GM19099 (cell line): Measurements from ENCODE around the gene SLC23A3.
A peak's percentile ranks its signal among the peaks of the same experiment; 100 is the strongest.

Source experiments
- POLR2A ChIP-seq: IDR thresholded peaks from 3 replicates; pipeline ENCODE4 v1.6.1; 2011; ENCODE audit warnings: low read depth; ENCODE audit not compliant: insufficient read length; ENCODE audit errors: extremely low read depth

Gene SLC23A3

DNA sequence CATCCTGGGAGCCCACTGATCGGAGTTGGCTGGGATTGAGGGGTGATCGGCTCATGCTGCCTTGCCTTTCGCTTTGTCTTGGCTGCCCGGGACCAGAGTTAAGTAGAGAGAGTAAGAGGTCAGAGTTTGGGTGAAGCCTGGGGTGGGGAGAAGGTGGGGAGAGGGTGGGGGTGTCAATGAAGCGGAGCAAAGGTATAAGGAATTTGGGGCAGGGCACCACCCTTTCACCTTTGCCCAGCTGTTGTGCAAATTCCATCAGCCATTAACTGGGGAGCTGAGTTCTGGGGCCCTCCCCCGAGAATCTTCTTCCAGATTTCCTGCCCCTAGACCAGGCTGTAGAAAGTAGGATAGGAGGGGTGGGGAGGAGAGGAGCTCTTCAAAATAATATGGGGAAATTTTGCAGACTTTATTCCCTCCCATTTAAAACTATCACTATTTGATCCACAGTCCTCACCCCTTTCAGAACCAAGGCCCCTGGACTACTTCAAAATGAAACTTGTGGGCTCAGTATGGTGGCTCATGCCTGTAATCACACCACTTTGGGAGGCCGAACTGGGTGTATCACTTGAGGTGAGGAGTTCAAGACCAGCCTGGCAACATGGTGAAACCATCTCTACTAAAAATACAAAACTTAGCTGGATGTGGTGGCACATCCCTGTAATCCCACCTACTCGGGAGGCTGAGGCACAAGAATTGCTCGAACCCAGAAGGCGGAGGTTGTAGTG is at the start of gene SLC23A3:
Gene SLC23A3 (minus strand): TSS at position 100 of the 725 bp plus-strand sequence. CDS start 45 bp downstream, at position 55.
- TF ChIP-seq POLR2A = no peak

DNA sequence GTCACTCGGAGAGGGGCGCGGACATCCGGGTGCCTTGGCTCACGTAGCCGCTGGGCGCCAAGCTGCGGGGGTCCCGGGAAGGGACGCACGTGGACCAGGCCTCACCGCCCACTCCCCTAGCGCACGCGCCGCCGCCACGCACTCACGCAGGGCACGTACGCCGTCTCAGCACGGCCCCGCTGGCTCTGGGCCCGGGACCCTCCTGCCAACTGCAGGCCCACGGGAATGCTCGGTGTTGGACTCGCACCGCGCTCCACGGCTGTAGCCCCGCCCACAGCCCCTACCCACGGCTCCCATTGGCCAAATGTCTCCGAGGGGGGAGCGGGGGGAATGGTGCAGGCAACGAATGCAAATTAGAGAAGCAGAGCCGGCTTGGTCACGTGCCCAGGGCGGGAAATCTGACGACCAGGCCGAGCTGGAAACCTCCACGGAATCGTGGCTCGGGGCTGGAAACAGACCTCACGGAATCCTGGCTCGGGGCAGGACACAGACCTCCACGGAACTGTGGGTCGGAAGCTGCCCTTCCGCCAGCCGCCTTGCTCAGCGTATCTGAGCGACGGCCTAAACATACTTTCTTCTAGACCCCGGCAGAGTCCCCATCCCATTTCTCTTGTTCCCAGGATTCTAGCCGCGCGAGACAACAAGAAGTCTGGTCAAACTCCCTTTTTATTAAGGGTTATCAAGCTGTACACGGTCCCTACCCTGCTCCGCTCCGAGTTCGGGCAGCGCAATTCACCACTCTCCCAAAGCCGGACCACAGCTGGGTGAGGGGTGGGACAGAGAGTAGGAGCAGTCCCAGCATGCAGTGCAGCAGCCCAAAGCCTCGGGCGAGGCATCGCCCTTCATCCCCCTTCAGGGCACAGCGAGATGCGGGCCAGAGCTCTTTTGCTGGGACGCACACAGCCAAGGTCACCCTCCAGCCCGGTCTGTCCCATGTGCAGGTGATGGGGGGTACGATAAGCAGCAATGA is 49.2 kb upstream of the SLC23A3 start, which contains the start of gene ABCB6:
Gene ABCB6 (minus strand): TSS at position 227 of the 970 bp plus-strand sequence. CDS start 285 bp downstream, outside the sequence.
- peak; percentile 79 for TF ChIP-seq POLR2A

- no peak for TF ChIP-seq POLR2A
These were observed 48.4 kb upstream of the SLC23A3 start for GRCh38 chr2:219218217-219218731.

DNA sequence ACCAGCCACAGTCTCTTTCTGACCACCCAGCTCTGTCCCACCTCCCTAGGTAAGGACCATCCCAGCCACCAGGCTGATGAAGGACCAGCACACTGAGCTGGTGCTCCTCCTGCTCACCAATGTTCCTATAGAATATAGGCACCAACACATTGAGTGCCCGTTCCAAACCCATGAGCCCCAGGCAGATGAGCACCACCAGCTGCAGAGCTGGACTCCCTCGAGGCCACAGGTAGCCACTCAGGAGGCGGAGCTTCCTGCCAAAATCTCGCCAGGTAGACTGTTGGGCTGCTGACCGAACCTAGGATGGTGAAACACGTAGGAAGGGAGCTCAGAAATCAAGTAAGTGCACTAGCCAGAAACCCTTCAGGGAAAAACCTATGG is 46.7 kb upstream of the SLC23A3 start:
- TF ChIP-seq POLR2A = no peak

GRCh38 chr2:219215871-219216534 is 46.2 kb upstream of the SLC23A3 start:
- no peak for TF ChIP-seq POLR2A

DNA sequence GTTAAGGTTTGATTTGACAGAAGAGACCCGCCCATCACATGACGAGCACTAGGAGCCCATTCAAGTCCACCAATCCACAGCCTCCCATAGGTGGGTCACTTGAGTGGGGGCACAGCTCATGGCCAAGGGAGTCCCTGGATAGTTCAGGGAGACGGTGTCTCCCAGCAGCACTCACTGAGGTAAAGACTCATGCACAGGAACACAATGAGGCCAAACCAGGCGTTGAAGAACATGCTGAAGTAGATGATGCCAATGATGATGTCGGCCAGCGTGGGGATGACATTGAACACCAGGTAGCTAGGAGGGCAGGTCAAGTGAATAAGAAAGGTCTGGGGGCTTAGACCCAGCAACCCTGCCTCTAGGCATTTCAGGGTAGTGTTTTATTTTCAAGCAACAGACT is 45.0 kb upstream of the SLC23A3 start:
- no peak for TF ChIP-seq POLR2A

DNA sequence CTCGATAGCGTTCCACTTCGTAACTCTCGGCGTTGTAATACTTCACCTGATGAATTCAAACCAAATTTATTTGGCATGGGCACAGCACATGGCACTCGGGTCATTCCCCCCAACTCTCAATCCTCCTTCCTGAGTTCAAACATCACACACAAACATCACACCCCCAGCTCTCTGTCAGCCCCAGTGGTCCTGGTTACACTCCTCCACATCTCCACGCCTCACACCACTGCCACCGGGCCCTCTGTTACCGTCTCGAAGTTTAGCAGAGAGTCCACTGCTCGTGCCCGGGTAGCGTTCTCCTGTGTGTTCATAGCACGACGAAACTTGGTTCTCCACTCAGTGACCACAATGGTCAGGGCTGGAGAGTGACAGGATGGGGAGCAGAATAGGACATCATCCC is 44.3 kb upstream of the SLC23A3 start:
- TF ChIP-seq POLR2A = no peak

- TF ChIP-seq POLR2A = no peak
These were observed 43.8 kb upstream of the SLC23A3 start for GRCh38 chr2:219213486-219214071.

DNA sequence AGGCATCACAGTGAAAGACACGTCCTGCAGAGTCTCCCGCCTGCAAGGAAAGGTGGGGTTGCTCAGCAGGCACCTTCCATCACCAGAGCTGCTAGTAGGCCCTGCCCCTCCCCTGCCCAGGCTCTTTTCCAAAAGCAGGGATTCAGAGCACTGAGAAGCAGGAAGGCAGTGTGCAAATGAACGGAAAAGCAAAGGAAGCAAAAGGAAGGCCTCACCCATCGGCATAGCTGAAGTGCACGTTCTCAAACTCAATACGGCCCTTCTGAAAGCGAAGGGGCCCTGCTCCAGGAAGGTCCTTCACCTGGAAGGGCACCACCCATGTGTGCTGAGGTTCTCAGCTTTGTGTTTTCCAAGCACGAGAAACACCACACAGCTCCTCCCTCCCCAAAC is 43.2 kb upstream of the SLC23A3 start:
- no peak for TF ChIP-seq POLR2A

DNA sequence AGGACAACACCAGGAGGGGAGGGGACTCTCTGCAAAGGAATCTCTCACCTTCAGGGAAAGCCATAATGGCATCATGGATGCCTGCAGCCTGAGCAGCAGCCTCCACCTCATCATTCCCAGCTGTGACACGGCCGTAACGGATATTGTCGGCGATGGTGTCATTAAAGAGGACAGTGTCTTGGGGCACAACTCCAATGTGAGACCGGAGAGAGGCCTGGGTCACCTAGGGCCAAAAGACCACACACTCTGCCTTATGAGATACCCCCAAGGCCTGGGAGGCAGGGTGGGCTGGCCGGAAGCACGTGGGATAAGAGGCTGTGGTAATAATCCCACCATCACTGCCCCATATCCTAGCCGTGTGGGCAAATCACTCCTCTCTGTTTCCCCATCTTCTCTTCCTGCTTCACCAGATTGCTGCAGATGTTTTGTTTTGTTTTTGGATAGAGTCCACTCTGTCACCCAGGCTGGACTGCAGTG is 41.1 kb upstream of the SLC23A3 start:
- TF ChIP-seq POLR2A = no peak

DNA sequence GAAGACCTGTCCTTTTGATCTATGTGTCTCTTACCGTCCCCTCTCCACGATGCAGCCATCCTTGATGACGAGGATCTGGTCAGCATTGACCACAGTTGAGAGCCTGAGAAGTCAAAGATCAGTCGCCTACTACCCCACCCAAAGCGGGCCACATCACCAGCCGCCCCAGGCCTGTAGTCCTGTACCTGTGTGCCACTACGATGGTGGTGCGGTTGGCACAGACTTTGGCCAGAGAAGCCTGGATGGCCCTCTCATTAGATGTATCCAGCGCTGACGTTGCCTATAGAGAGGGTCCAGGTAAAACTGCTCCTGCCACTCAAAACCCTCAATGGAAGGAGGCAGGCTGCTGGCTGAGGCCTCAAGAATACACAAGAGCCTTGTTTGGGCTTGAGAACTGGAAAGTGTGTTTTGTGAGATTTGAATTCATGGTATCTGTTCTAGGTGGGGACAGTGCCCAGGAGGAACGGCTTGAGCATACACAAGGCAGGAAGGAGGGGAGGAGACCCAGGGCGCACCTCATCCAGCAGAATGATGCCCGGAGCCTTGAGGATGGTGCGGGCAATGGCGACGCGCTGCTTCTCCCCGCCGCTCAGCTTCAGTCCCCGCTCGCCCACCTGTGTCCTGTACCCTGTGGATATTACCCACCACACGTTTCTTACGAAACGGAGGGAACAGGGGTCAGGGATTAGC is 40.5 kb upstream of the SLC23A3 start:
- TF ChIP-seq POLR2A = no peak

DNA sequence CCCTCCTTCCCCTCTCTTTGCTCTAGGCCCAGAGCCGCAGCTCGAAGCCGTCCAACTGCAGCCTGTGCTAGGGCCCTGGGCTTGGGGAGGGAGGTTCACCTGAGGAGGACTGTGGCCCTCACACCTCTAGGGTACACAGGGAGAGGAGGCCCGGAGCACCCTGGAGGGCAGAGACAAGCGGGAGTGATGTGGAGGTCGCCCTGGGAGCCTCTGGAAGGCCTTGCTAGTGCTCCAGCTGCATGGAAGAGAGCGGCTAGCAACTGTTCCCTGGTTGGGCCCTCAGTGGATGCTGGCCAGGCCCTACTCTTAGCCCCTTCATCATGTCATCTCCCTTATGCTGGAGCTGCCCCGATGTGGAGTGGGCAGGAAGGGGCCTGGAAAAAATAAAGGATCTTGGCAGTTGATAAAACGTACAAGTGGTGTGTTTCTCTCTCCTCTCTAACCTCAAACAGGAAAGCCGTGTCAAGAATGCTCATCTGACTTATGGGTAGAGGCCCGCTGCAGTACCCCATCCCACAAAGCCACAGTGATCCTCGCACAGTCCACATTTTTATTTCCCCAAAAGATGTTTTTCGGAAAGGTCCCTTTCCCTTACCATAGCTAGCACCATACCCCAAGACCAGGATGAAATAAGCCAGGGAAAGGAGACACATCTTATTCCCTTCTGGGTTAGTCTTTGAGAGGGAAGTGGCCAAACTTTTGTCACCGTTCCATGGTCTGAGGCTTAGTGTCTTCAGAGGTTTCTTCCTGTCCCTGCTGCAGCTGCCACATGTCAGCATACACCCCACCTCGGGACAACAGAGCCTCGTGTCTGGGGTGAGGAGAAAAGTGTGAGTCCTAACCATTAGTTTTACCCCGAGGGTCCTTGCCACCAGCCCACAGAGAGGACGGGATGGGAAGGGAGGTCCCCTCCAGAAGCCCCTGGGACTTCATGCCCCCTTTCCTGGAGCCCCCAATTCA is 39.7 kb upstream of the SLC23A3 start:
- no peak for TF ChIP-seq POLR2A
